ENCODE data around the gene ATF6.

GRCh38 chr1:161805399-161806197 is 39.5 kb downstream of the ATF6 start:
- TF ChIP-seq CTCF (IDR thresholded peaks at IDR 0.05) (no peak), POLR2A (IDR thresholded peaks at IDR 0.05) (no peak)
